GM21447 (cell line): ENCODE results near the gene AIFM1.

ENCODE experiments used
- ATAC-seq: cut with Tn5 transposase; IDR thresholded peaks from one replicate; pipeline ENCODE4 v1.9.1; 2021; ENCODE audit not compliant: unreplicated experiment

The AIFM1 gene

DNA sequence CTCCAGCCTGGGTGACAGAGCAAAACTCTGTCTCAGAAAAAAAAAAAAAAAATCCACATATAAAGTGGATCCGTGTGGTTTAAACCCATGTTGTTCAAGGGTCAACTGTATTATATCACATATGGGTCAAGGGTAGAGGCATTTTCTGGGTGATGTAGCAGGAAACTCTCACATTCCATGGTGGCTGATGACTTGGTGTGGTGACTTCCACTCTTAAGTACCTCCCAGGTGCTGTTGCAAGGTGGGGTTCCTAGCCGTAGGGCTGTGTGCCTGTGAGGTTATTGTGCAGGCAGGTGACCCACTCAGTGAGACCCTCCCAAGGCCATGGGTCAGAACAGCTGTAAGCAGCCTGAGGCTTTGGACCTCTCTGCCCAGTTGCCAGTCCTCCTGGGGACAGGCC lies 72.4 kb downstream of the AIFM1 start:
- no peak for ATAC-seq

DNA sequence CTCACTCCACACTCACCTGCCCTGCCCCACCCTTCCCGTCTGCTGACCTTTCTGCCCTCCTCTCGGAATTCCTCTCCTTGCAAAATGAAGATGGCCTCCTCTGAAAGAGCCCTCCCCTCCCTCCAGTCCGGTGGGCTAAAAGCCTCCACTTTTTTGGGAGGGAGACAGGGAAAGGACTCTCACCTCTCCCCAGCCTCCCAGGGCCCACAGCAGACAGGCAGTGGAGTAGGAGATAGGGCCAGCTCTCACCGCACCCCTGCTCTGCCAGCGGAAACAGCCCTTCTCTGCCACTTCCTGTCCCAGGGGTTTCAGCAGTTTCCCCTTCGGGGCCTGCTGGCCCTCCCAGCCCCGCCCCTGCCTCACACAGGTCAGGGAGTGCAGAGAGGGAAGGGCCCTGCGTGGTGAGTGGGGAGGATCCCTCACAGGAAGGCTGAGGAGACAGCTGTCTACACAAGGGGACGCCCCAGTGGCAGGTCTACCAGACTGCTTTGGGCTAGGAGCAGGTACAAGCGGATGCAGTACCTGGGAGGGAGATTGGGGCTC lies 73.6 kb downstream of the AIFM1 start:
- ATAC-seq, result peak; percentile 96

DNA sequence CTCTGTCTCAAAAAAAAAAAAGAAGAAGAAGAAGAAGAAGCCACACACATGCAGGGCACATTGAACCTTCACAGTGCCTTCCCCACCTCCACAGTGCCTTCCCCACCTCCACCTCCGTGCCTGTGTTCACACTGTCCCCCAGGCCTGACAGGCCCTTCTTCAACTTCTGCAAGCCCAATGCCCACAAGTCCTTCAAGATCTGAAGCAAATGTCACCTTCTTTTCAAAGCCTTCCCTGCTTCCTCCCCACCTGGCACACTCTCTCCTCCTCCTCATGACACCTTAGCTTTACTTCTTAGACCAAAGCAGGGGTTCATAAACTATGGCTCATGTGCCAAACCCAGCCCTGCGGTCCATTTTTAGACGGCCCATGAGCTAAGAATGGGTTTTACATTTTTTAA lies 75.3 kb downstream of the AIFM1 start:
- ATAC-seq, result no peak

DNA sequence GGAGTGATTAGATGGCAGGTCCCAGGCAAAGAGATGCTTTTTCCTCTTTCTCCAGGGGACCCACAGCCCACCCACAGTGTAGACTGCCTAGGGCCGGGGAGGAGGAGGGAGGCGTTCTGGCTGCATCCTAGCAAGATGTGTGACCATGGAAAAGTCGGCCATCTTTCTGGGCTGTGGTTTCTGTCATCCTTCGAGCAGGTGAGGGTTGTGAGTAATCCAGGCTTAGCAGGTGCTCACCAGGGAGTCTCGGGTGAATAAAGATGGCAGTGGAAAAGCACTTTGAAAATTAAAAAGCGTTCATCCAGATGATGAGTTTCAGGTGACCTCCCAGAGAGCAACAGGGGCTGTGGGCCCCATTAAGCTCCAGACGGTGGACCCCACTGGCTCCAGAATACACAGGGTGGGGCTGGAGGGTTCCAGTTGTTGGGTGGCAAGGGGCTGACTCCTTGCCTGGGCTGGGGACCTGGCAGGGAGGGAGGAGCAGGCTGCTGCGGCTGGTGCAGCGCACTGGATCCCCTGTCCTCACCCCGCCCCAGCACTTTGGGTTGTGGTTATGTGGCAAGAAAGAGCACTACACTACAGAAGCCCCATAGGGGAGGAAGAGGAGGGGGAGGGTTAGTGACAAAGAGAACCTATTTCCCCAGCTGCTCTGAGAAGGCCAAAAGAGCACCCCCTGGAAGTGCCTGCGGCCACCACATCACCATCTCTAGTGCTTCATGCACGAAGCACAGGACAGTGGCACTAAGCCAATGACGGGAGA lies 79.0 kb downstream of the AIFM1 start:
- ATAC-seq, result peak; percentile 35

DNA sequence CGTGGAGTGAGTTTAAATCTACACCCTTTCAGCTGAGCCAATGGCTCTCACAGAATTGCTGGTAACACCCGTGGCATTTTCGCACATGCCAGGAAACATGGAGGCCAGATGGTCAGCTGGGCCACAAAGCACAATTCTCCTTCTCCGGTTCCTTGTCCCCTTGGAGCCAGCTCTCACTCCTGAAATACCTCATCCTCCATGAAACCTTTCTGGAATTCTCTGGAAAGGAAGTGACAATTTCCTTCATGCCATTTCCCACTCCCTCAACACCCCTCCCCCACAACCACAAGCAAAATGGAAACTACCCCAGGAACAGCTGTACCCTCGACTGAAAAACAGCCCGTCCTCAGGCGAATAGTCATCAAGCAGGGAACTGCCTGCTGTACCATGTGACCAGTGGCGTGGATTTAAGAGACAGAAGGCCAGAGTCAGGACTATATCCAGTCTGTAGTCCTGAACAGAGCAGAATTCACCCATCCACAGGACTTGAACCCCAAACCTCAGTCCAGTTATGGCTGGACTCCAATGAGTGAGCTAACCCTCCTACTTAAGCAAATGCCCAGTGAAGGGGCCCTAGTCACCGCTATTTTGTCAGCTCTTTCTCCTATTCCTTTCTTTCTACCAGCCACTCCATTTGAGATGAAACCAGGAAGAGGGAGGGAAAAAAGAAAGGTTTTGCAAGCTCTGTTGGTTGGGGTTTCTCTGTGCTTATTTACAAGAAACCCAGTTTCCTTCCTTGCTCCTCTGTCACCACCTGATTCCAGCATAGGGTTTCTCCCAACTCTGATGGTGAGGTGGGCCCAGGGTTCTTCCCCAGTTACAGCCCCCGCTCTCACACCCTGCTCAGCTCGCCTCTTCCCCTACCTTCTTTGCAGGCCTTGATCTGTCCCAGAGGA lies 79.8 kb downstream of the AIFM1 start:
- no peak for ATAC-seq

DNA sequence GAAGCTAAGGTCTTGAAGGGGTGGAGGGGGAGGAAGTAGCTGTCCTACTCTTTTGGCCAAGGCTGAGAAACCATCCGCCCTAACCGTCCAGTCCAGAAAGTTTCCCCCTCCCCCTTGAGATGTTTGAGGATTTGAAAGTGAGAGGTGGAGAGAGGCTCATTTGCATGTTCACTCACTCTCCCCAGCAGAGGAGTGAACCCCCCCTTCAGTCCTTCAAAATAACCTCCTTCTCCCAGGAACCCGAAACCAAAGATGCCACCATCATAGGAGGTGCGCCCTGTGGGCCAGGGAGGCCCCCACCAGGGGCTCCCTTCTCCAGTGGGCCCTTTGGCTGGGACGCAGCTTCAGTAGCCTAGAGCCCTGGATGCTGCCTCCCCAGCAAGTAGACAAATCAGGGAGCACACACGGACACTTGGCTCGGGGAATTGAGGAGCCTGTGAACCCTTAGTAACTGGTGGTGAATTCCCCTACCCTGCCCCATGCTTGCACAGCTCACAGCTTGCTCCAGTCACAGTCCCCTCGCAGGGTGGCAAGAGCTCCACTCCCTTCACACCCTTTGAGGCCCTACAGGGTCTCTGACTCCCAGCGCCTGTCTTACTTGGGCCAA lies 80.9 kb downstream of the AIFM1 start:
- peak; percentile 44 for ATAC-seq

DNA sequence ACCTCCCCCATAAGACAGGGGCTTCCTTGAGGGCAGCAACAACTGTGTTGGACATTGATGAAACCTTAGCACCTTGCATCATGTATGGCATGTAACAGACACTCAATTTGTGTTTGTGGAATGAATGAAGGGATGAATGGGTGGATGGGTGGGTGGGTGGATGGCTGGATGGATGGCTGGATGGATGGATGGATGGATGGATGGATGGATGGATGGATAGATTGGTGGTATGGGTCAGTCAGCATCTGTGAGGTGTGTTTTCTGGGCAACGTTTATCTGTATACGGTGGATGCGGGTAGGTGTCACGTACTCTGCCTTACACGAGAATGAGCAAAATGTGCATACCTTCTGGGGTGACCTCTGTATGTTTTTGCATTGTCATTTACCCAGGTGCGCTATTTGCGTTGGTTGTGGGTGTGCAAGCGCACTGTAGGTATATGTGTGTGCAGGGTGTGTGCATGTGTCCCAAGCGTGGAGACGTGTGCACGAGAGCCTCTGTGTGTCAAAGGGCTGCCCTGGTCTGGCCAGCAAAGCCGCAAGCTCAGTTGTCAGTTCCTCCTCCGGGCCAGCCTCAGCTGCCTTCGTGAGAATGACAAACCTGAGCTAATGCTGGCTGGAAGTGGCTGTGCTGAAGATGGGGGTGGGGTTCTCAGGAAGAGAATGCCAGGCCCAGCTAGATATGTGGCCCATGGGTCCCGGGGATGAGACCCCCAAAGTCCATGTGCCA lies 81.8 kb downstream of the AIFM1 start:
- peak; percentile 30 for ATAC-seq

DNA sequence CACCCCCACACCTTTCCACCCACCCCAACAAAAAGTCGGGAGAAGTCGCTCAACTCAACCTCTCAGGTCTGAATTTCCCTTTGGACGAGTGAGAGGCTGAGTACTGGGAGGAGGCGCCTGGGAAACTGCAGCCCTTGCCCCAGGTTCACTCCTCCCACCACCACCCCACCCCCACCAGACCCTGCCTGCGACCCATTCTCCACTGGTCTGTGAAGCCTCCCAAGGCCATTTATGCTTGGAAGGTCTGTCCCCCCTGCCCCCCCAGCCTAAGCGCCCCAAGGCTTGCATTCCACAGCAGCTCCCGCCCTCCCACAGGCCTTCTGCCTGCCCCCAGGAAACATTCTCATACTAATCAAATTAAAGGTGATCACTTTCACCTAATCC lies 82.5 kb downstream of the AIFM1 start:
- ATAC-seq, result no peak

DNA sequence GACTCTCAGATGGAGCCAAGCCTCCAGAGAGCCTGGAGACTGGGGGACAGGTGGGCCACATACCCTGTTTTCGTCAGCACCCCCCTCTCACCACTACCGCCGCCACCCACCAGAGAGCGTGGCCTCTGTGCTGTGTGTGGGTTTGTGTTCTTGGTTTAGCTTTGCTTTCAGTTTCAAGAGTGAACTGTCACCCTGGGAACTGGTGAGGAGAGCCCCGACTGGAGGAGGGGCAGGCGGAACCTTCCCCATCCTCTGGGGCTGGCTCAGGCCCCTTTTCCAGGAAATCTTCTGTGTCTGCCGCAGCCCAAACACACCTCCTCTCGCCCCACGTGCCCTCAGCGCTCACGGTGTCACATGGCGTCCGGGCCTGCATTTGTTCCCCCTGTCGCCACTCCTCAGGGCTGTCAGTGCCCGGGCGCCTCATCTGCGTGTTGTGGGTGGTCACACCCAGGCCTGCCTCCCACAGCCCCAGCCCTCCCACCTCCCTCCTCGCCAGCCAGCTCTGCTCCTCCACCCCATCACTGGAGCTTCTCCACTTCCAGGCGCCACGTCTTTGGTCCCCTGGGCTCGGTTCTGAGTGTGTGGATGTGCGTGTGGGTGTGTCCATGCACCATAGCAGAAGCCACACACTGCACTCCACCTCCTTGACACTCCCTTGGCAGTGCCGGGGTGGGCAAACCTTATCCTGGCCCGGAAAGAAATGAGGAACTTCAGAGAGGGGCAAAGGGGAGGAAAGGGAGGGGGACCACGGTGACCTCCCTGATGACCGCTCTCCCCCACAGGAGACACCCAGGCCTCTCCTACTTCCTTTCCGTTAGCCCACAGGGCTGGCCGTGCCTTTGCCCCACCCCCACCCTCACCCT lies 83.2 kb downstream of the AIFM1 start:
- peak; percentile 46 for ATAC-seq

DNA sequence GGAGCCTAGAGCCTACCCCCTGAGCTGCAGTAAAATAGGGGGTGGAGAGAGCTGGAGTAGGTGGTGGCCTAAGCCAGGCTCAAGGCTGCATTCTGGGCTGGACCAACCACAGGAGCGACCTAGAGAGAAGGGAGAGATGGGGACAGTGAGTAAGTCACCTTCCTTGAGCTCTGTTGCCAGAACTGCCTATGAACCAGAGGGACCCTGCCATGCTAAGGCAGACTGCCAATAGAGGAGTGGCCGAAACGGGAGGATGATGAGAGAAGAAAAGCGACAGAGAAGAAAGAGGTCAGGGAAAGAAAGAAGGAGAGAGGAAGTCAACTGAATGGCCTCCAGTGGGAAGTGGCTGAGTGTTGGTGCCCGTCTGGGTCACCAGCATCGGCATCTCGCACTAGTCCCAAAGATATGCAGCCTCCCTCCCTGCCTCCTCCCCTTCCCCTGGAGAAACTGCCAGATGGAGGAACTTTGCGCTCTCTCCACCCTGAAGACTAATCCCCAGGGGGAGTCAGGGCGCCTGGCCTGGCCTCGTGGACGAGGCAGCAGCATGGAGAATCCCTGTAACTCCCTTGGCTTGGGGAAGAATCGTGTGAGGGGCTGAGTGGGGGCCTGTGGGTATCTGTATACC lies 84.1 kb downstream of the AIFM1 start:
- ATAC-seq, result no peak

DNA sequence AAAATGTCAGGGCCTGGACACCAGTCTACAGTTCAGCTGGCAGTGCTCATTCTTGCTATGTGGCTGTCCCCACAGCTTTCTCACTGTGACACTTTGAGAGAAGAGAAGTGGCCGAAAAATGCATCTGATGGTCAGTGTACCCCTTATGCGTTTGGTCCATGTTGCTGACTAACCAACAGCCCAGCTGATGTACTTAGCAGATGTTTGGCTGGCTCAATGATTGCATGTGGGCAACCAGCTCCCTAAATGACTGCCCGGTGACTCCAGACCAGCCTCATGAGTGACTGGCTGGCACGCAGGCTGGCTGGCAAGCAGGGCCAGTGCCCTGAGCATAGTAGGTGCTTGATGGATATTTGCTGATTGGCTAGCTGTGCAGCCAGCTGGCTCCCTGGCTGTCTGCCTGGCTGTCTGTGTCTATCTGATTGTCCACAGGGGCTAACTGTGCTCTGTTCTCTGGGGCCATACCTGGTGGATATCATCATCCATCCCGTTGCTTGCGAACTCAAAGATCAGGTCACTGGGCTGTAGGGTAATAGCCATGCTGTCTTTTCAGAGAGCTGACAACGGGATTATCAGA lies 84.8 kb downstream of the AIFM1 start:
- ATAC-seq, result no peak

DNA sequence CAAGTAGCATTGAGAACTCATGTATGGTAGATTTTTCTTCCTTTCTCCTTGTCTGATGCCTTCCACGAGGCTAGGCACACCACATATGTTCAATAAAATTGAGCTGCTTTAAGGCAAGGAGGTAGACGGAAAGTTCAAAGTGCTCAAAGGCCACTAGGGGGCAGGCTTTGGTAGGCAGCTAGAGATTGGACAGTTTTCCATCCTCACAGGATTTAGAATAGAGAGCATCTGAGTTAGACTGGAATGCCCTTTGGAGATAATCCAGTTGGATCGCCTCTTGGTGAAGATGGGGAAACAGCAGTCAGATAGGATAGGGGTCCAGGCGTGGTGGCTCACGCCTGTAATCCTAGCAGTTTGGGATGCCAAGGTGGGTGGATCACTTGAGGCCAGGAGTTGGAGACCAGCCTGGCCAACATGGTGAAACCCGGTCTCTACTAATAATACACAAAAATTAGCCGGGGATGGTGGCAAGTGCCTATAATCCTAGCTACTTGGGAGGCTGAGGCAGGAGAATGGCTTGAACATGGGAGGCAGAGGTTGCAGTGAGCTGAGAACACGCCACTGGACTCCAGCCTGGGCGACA lies 85.7 kb downstream of the AIFM1 start:
- ATAC-seq, result no peak
